Stimulated activated CD8-positive, alpha-beta memory T cell treated with anti-CD3 and anti-CD28 coated beads, Interleukin-2, amount 100 ng/mL, for 1 hour (primary cell): ENCODE measurements around the gene IFITM2.

Experiments used
- DNase-seq, 2 donors: peaks; one replicate each; pipeline ENCODE4 v3.0.0-alpha.2; 2020; ENCODE audit warnings: low read depth in 2 of 2

The IFITM2 gene

DNA sequence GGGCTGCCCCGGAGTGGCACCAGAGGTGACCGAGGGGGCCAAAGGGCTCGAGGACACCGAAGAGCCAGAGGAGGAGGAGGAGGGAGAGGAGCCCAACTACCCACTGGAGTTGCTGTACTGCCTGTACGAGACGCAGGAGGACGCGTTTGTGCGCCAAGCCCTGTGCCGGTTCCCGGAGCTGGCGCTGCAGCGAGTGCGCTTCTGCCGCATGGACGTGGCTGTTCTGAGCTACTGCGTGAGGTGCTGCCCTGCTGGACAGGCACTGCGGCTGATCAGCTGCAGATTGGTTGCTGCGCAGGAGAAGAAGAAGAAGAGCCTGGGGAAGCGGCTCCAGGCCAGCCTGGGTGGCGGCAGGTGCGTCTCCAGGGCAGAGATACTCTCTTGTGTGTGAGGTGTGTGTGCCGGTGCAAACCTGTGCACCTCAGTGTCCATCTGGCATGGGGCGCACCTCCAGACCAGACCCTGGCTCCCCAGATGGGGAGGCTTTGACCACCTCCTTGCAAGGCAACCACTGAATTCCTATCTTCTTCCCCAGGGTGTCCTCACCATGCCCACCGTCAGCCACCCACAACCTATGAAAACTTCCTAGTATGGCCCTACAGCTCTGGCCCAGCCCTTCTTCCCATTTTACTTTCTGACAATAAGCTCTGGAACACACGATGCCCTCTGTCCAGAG lies 26.0 kb upstream of the IFITM2 start:
- DNase-seq = no peak

GRCh38 chr11:282171-282570 lies 25.4 kb upstream of the IFITM2 start:
- DNase-seq = no peak

GRCh38 chr11:282630-283360 lies 24.8 kb upstream of the IFITM2 start:
- DNase-seq = no peak

GRCh38 chr11:283405-284104 lies 24.1 kb upstream of the IFITM2 start:
- no peak for DNase-seq

DNA sequence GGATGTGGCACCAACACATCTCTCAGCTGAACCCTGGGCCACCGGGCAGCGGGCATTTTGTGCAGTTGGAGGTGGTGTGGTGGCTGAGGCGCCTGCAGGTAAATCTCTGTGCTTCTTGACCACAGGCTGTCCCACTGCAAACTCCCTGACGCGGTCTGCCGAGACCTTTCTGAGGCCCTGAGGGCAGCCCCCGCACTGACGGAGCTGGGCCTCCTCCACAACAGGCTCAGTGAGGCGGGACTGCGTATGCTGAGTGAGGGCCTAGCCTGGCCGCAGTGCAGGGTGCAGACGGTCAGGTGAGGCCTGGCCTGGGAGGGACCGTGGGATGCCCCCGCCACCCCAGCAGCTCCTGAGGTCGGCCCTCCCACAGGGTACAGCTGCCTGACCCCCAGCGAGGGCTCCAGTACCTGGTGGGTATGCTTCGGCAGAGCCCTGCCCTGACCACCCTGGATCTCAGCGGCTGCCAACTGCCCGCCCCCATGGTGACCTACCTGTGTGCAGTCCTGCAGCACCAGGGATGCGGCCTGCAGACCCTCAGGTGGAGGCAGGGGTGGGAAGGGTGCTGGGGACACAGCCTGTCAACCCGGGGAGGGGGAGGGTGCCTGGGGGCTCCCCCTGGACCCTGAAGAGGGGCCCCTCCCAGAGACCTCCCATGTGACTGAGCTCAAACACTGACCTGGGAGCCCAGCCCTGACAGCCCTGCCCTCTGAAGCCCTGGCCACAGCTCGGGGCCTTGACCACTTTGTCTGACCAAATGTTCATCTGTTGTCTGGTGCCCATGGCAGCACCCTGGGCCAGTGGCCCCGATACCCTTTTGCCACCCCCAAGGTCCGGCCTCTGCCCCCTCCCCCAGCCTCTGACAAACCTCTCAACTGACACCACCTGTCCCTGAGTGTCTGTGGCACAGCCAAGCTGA lies 23.3 kb upstream of the IFITM2 start:
- no peak for DNase-seq

DNA sequence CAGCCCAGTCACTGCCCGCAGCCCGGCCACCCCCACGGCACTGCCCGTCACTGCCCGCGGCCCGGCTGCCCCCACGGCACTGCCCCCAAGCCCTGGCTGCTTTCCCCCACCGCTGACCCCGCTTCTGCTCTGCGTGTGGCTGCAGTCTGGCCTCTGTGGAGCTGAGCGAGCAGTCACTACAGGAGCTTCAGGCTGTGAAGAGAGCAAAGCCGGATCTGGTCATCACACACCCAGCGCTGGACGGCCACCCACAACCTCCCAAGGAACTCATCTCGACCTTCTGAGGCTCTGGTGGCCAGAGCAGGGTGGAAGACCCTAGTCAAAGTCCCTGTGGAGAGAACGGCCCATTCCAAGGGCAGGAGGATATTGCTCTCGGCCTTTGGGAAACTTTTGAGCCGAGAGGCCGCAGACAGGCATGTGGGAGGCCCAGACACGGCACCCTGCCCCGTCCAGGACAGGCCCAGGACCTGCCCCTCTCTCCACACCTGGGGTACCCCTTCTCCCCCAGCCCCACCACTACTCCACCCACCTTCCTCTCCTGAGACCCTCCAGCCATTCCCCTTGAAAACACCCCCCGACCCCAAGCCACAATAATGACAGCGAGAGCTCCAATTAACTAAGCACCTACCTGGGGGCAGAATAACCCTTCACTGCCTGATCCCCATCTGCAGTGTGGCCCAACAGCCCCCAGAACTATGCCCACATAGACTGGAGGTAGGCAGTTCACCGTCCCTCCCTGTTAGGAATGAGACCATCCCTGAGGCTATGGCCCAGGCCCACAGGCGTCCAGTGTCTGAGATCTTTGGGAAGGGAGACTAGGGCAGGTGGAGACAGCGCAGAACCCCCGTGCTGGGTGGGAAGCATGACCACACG lies 22.4 kb upstream of the IFITM2 start:
- DNase-seq = no peak

- DNase-seq = no peak
Observed at GRCh38 chr11:285894-286220, 21.8 kb upstream of the IFITM2 start.

DNA sequence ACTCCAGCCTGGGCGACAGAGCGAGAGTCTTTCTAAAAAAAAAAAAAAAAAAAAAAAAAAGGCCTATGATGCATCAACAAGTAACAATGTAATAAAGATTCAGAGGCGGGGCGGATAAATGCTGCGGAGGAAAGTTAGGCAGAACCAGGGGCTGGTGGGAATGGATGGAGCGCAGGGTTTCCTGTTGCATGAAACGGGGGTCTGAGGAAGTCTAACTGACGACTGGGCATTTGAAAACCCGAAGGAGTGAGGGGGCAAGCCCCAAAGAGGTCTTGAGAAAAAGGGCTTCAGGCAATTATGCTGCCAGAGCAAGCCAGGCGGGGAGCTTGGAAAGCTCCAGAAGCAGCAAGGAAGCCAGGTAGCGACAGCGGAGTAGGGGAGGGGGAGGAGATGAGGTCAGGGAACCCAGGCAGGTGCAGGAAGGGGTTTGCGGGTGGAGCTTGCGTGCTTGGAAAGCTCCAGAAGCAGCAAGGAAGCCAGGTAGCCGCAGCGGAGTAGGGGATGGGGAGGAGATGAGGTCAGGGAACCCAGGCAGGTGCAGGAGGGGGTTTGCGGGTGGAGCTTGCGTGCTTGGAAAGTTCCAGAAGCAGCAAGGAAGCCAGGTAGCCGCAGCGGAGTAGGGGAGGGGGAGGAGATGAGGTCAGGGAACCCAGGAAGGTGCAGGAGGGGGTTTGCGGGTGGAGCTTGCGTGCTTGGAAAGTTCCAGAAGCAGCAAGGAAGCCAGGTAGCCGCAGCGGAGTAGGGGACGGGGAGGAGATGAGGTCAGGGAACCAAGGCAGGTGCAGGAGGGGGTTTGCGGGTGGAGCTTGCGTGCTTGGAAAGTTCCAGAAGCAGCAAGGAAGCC lies 20.4 kb upstream of the IFITM2 start:
- DNase-seq = peak in 1 of 2 donors; percentile 62

DNA sequence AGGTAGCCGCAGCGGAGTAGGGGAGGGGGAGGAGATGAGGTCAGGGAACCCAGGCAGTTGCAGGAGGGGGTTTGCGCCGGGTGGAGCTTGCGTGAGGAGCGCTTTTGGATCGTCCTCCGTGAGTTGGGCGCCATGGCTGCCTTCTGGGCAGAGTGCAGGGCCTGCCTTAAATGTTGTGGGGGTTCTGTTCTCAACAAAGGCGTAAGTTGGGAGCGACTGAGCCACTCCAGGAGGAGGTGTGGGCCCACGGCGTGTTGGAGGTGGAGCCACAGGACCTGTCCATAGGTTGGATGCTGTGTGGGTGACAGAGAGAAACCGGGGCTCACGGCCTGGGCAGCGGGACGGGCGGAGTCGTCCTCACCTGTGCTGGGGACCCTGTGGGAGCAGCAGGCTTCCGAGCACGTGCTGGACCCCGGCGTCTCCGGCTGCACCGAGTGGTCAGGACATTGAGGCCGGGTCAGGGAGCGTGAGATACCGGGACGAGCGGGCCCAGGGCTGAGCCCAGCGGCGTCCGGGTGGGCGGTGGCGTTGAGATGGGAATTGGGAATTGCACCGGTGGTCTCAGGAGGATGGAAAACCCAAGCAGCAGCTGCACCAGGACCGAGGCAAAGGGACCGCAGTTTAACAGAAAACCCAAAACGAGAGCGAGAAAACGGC lies 19.7 kb upstream of the IFITM2 start:
- no peak for DNase-seq

GRCh38 chr11:288478-289397 lies 18.9 kb upstream of the IFITM2 start, which contains the start of gene PGGHG:
PGGHG (plus strand) TSS chr11:289126; CDS start chr11:289817, 691 bp downstream.
- peak in 1 of 2 donors; percentile 59 for DNase-seq

DNA sequence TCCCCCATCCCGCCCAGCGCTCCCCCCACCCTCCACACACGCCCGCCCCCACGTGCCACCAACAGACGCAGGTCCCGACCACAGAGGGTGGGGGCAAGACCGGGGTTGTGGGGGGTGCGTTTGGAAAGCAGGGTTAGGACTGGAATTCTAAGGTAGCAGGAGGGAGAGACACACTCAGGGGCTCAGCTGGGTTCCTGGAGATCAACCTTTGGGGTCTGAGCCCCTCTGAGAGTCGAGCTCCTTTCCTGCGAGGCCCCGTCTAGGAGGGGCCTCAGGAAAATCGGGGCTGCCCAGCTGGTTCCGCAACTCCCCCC lies 18.3 kb upstream of the IFITM2 start:
- DNase-seq = no peak

DNA sequence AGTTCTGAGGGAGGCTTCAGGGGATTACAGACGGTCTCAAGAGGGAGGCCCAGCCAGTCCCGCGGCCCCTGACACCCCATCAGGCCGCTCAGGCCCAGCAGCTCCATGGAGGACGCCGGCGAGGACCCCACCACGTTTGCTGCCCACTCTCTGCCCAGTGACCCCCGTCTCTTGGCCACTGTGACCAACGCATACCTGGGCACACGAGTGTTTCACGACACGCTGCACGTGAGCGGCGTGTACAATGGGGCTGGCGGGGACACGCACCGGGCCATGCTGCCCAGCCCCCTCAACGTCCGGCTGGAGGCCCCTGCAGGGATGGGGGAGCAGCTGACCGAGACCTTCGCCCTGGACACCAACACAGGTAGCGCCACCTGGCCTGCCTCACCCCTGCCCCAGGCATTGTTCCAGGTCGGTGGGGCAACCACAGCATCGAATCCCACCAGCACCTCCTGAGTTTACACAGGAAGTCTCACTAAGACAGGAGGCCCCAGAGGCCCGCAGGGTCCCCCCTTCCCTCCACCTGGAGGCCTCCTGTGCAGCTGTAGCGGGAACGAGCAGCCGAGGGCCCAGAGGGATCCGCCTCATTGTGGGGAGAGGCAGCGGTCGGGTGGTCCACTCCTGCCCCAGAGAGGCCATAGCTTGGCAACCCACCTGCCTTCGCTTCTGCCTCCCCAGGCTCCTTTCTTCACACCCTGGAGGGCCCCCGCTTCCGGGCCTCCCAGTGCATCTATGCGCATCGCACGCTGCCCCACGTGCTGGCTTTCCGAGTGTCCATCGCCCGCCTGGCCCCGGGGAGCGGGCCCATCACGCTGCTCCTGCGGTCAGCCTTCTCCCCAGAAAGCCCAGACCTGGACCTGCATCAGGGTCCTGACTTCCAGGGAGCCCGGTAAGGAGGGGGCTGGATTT lies 17.6 kb upstream of the IFITM2 start:
- DNase-seq = no peak

DNA sequence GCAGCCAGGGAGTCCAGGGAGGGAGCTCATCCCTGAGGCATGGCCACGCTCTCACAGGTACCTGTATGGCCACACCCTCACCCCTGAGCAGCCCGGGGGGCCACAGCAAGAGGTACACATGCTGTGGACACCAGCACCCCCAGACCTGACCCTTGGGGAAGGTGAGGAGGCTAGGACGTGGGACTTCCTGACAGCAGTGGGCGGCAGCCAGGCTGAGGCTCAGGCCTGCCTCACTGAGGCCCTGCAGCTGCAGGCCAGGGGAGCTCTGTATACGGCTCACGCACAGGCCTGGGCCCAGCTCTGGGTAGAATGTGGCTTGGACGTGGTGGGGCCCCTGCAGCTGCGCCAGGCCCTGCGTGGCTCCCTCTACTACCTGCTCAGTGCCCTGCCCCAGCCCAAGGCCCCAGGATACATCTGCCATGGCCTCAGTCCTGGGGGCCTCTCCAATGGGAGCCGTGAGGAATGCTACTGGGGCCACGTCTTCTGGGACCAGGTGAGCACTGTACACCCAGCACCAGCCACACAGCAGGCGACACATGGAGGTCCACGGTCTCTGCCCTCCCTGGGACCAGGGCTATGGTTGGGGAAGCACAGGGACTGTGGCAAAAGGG lies 16.9 kb upstream of the IFITM2 start:
- DNase-seq = no peak

- no peak for DNase-seq
Observed at GRCh38 chr11:291281-292210, 16.1 kb upstream of the IFITM2 start.

- DNase-seq = no peak
Observed at GRCh38 chr11:292211-293121, 15.2 kb upstream of the IFITM2 start.
